Ovary (tissue), 3 donors: Measurements from ENCODE around the gene PDZRN3.

Source experiments
- EP300 ChIP-seq: sonication (generic); formaldehyde crosslinking; IDR thresholded peaks from one replicate; pipeline ENCODE4 v1.6.1; 2017; ENCODE audit warnings: antibody characterized with exemption
- TF ChIP-seq, protein P1 (sequence below), 3 donors: fragments of 450-650 bp in 2 of 3; fragments of 200-600 bp in 1 of 3; IDR thresholded peaks; one replicate each; pipeline versions ENCODE4 v1.5.1 to v1.8.0; 2016 to 2022; ENCODE audit warnings: antibody characterized with exemption in 3 of 3, mild to moderate bottlenecking in 1 of 3
- donor health status: DM: no; HTN: no; CAD: no.

- TF ChIP-seq, protein P1, sequence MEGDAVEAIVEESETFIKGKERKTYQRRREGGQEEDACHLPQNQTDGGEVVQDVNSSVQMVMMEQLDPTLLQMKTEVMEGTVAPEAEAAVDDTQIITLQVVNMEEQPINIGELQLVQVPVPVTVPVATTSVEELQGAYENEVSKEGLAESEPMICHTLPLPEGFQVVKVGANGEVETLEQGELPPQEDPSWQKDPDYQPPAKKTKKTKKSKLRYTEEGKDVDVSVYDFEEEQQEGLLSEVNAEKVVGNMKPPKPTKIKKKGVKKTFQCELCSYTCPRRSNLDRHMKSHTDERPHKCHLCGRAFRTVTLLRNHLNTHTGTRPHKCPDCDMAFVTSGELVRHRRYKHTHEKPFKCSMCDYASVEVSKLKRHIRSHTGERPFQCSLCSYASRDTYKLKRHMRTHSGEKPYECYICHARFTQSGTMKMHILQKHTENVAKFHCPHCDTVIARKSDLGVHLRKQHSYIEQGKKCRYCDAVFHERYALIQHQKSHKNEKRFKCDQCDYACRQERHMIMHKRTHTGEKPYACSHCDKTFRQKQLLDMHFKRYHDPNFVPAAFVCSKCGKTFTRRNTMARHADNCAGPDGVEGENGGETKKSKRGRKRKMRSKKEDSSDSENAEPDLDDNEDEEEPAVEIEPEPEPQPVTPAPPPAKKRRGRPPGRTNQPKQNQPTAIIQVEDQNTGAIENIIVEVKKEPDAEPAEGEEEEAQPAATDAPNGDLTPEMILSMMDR (IDR thresholded peaks at IDR 0.05), result no peak
- TF ChIP-seq EP300, result no peak
Measured at GRCh38 chr3:73451301-73451944, 173.3 kb downstream of the PDZRN3 start.
